ENCODE measurements around the gene SIX2. TPM values are rescaled to one million over a fixed set of nuclear protein-coding genes. Genes with fewer than 3 reads are reported as not detected.

SIX2 gene
- total and polyA plus RNA-seq, 10 of the 15 experiments (the other 5 are each of a cell fraction or from before 2014, with no cell fraction given) = not detected

DNA sequence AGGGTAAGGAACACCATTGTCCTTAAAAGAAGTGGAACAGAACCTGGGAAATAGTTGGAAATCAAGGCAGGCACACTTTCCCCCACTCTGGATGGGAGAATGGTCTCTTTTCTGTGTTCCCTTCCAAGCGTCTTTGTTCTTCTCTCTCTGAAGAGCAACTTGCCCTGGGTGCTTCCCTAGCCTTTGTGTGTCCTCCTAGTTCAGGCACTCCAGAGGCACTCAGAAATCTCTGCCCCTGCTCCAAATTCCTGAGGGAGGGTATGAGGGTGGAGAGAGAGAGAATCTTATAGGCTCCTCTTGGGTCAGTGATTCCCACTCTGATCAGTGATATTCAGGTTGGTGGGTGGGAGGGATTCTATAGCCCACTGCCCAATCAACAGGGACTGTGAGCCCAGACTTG, 8.8 kb upstream of the SIX2 start (continued):
- TF ChIP-seq, protein P1, sequence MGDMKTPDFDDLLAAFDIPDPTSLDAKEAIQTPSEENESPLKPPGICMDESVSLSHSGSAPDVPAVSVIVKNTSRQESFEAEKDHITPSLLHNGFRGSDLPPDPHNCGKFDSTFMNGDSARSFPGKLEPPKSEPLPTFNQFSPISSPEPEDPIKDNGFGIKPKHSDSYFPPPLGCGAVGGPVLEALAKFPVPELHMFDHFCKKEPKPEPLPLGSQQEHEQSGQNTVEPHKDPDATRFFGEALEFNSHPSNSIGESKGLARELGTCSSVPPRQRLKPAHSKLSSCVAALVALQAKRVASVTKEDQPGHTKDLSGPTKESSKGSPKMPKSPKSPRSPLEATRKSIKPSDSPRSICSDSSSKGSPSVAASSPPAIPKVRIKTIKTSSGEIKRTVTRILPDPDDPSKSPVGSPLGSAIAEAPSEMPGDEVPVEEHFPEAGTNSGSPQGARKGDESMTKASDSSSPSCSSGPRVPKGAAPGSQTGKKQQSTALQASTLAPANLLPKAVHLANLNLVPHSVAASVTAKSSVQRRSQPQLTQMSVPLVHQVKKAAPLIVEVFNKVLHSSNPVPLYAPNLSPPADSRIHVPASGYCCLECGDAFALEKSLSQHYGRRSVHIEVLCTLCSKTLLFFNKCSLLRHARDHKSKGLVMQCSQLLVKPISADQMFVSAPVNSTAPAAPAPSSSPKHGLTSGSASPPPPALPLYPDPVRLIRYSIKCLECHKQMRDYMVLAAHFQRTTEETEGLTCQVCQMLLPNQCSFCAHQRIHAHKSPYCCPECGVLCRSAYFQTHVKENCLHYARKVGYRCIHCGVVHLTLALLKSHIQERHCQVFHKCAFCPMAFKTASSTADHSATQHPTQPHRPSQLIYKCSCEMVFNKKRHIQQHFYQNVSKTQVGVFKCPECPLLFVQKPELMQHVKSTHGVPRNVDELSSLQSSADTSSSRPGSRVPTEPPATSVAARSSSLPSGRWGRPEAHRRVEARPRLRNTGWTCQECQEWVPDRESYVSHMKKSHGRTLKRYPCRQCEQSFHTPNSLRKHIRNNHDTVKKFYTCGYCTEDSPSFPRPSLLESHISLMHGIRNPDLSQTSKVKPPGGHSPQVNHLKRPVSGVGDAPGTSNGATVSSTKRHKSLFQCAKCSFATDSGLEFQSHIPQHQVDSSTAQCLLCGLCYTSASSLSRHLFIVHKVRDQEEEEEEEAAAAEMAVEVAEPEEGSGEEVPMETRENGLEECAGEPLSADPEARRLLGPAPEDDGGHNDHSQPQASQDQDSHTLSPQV (IDR thresholded peaks at IDR 0.05) = no peak
- TF ChIP-seq CBFB (IDR thresholded peaks at IDR 0.05; ENCODE audit: low read depth) = no peak
- no peak for TF ChIP-seq TCF7 (IDR thresholded peaks at IDR 0.05; ENCODE audit: borderline replicate concordance)
- no peak for TF ChIP-seq BACH1 (IDR thresholded peaks at IDR 0.05; ENCODE audit: borderline replicate concordance)
- TF ChIP-seq BCL11A (IDR thresholded peaks at IDR 0.05; ENCODE audit: low read depth, low read length) = no peak
- TF ChIP-seq MTA2 (IDR thresholded peaks at IDR 0.05; ENCODE audit: low read depth) = no peak
- TF ChIP-seq RCOR1 (conservative IDR thresholded peaks at IDR 0.05; ENCODE audit: low read depth, low read length) = no peak
- TF ChIP-seq ESRRA (IDR thresholded peaks at IDR 0.05; ENCODE audit: low read length) = no peak
- TF ChIP-seq POLR2A (IDR thresholded peaks at IDR 0.05; ENCODE audit: low read depth, low read length) = no peak
- TF ChIP-seq ZNF207 (IDR thresholded peaks at IDR 0.05; ENCODE audit: borderline replicate concordance) = no peak
- no peak for TF ChIP-seq SREBF2 (IDR thresholded peaks at IDR 0.05; ENCODE audit: low read length)
- TF ChIP-seq, protein P2, sequence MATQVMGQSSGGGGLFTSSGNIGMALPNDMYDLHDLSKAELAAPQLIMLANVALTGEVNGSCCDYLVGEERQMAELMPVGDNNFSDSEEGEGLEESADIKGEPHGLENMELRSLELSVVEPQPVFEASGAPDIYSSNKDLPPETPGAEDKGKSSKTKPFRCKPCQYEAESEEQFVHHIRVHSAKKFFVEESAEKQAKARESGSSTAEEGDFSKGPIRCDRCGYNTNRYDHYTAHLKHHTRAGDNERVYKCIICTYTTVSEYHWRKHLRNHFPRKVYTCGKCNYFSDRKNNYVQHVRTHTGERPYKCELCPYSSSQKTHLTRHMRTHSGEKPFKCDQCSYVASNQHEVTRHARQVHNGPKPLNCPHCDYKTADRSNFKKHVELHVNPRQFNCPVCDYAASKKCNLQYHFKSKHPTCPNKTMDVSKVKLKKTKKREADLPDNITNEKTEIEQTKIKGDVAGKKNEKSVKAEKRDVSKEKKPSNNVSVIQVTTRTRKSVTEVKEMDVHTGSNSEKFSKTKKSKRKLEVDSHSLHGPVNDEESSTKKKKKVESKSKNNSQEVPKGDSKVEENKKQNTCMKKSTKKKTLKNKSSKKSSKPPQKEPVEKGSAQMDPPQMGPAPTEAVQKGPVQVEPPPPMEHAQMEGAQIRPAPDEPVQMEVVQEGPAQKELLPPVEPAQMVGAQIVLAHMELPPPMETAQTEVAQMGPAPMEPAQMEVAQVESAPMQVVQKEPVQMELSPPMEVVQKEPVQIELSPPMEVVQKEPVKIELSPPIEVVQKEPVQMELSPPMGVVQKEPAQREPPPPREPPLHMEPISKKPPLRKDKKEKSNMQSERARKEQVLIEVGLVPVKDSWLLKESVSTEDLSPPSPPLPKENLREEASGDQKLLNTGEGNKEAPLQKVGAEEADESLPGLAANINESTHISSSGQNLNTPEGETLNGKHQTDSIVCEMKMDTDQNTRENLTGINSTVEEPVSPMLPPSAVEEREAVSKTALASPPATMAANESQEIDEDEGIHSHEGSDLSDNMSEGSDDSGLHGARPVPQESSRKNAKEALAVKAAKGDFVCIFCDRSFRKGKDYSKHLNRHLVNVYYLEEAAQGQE (IDR thresholded peaks at IDR 0.05; ENCODE audit: low read depth, low read length) = no peak
